Measurements from ENCODE around the gene LXN. TPM values are rescaled to one million over a fixed set of nuclear protein-coding genes. Genes with fewer than 3 reads are reported as not detected.
"Not testable (repeated sequence)": the region's sequence is repeated elsewhere in the genome, so short reads cannot be mapped to it uniquely, and the experiment has no call there.

The LXN gene
- total RNA-seq, 2 experiments from 2014 or later = 12.5 to 13.9 TPM

GRCh38 chr3:158702815-158703481, 30.5 kb upstream of the LXN start:
- intact Hi-C loops (cut with DNase I, micrococcal nuclease) = no loop called here
- no peak overlapping the region for H3K27ac Mint-ChIP-seq
- peaks cover 2% of the 10 kb centered on the region for H3K4me1 Mint-ChIP-seq
- H3K27me3 Mint-ChIP-seq = no peaks in the 10 kb centered on the region
- H3K36me3 Mint-ChIP-seq (ENCODE audit: low read depth) = peaks cover 44% of the 10 kb centered on the region
- no peak for ATAC-seq
- H3K4me3 Mint-ChIP-seq = no peak overlapping the region
- ChIA-PET POLR2A (no interaction called here), CTCF (interaction anchor here (0.6 to 2.6 kb wide), 4 partner anchors 8 to 24 kb away, joined by 3 to 10 read pairs (median 4); no protein-coding TSS in a partner anchor)
- no peaks in the 10 kb centered on the region for H3K9me3 Mint-ChIP-seq (ENCODE audit: low read depth)
- no peak for DNase-seq

- ChIA-PET CTCF (interaction anchor here (0.7 to 1.2 kb wide), 4 partner anchors 12 to 57 kb away, joined by 3 to 4 read pairs (median 4); partner anchors contain the start of gene GFM1), POLR2A (interaction anchor here (0.6 kb wide), 1 partner anchor 10 kb away, joined by 3 read pairs; no protein-coding TSS in a partner anchor)
- Mint-ChIP-seq H3K27ac (no peak overlapping the region), H3K36me3 (ENCODE audit: low read depth) (peaks cover 33% of the 10 kb centered on the region), H3K27me3 (no peaks in the 10 kb centered on the region), H3K4me3 (no peak overlapping the region), H3K4me1 (peaks cover 2% of the 10 kb centered on the region), H3K9me3 (ENCODE audit: low read depth) (no peaks in the 10 kb centered on the region)
- no peak for ATAC-seq
- DNase-seq = no peak
- intact Hi-C loops (cut with DNase I, micrococcal nuclease) = no loop called here
Measured at GRCh38 chr3:158701420-158702065, 29.1 kb upstream of the LXN start.

GRCh38 chr3:158700559-158700958, 28.1 kb upstream of the LXN start:
- no peak overlapping the region for H3K27ac Mint-ChIP-seq
- ATAC-seq (no peak), DNase-seq (no peak)
- no peaks in the 10 kb centered on the region for H3K9me3 Mint-ChIP-seq (ENCODE audit: low read depth)
- H3K36me3 Mint-ChIP-seq (ENCODE audit: low read depth) = peaks cover 31% of the 10 kb centered on the region
- ChIA-PET POLR2A (no interaction called here), CTCF (interaction anchor here (0.8 to 1.2 kb wide), 2 partner anchors 11 to 27 kb away, joined by 3 to 6 read pairs; no protein-coding TSS in a partner anchor)
- H3K27me3 Mint-ChIP-seq = no peaks in the 10 kb centered on the region
- H3K4me1 Mint-ChIP-seq = peaks cover 2% of the 10 kb centered on the region
- intact Hi-C loops (cut with DNase I, micrococcal nuclease) = no loop called here
- no peak overlapping the region for H3K4me3 Mint-ChIP-seq

DNA sequence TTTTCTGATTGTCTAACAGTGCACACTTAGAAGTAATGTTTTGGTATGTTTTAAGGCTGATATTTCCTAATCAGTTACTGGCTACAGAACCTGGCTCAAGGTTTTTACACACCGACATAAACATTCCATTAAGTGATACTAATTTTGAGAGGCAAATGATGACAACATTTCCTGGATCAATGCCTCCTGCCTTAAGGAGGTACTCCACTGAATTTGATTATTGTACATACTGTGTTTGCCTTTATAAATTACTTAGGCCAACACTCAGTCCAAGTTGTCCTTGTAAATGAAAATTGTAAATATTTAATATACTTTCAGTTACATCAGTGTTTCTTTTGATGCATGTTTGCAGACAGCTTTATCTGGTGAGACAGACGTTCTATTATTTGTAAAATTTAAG, 24.2 kb upstream of the LXN start:
- Mint-ChIP-seq H3K4me1 (no peaks in the 10 kb centered on the region), H3K36me3 (ENCODE audit: low read depth) (peaks cover 38% of the 10 kb centered on the region), H3K27ac (no peak overlapping the region), H3K27me3 (no peaks in the 10 kb centered on the region), H3K4me3 (no peak overlapping the region), H3K9me3 (ENCODE audit: low read depth) (peaks cover 2% of the 10 kb centered on the region)
- DNase-seq (no peak), ATAC-seq (no peak)
- intact Hi-C loops (cut with DNase I, micrococcal nuclease) = no loop called here
- POLR2A ChIA-PET = no interaction called here
- CTCF ChIA-PET = interaction anchor here (0.8 to 1.5 kb wide), 5 partner anchors 11 to 37 kb away, joined by 3 read pairs; partner anchors contain the start of gene LXN

DNA sequence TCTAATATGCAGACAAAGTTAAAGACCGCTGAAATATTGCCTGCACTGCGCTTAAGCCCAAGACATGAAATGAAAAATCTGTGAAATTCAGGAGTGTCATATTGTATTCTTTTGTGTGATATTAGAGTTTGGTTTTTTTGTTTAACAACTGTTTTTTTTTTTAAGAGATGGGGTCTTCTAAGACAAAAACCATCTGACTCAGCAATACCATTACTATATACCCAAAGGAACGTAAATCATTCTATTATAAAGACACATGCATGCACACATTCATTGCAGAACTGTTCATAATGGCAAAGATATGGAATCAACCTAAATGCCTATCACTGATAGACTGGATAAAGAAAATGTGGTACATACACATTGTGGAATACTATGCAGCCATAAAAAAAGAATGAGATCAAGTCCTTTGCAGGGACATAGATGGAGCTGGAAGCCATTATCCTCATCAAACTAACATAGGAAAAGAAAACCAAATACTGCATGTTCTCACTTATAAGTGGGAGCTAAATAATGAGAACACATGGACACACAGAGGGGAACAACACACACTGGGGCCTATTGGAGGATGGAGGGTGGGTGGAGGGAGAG, 21.5 kb upstream of the LXN start:
- H3K4me3 Mint-ChIP-seq; H3K9me3 Mint-ChIP-seq (ENCODE audit: low read depth); ATAC-seq; H3K4me1 Mint-ChIP-seq; H3K27me3 Mint-ChIP-seq; DNase-seq; POLR2A ChIA-PET; H3K27ac Mint-ChIP-seq; intact Hi-C loops (cut with DNase I, micrococcal nuclease): not testable (repeated sequence)
- H3K36me3 Mint-ChIP-seq (ENCODE audit: low read depth) = peaks cover 49% of the 10 kb centered on the region
- CTCF ChIA-PET = interaction anchor here (0.8 to 1.1 kb wide), 2 partner anchors 10 to 34 kb away, joined by 3 to 4 read pairs; no protein-coding TSS in a partner anchor

DNA sequence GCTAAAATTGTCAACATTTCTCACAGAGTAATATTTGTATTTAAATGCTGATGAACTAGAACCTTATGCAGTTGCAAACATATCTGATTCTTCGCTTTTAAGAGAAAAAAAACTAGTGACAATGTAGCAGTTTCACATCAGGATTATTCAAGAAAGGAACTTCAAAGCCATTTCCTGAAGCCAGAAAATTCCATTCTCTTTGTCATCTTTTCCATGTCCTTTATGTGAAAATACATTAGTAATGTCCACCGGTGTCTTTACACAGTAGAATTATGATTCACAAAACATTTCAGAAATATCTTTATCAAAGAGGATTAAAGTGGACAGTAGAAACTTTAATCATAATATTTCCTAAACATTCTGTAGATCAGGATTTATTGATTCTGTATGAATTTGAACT, 12.7 kb upstream of the LXN start:
- Mint-ChIP-seq H3K4me3 (no peak overlapping the region), H3K4me1 (peaks cover 3% of the 10 kb centered on the region), H3K9me3 (ENCODE audit: low read depth) (no peaks in the 10 kb centered on the region), H3K27ac (no peak overlapping the region), H3K36me3 (ENCODE audit: low read depth) (peaks cover 22% of the 10 kb centered on the region), H3K27me3 (no peaks in the 10 kb centered on the region)
- DNase-seq (no peak), ATAC-seq (no peak)
- ChIA-PET POLR2A (no interaction called here), CTCF (no interaction called here)
- intact Hi-C loops (cut with DNase I, micrococcal nuclease) = no loop called here

DNA sequence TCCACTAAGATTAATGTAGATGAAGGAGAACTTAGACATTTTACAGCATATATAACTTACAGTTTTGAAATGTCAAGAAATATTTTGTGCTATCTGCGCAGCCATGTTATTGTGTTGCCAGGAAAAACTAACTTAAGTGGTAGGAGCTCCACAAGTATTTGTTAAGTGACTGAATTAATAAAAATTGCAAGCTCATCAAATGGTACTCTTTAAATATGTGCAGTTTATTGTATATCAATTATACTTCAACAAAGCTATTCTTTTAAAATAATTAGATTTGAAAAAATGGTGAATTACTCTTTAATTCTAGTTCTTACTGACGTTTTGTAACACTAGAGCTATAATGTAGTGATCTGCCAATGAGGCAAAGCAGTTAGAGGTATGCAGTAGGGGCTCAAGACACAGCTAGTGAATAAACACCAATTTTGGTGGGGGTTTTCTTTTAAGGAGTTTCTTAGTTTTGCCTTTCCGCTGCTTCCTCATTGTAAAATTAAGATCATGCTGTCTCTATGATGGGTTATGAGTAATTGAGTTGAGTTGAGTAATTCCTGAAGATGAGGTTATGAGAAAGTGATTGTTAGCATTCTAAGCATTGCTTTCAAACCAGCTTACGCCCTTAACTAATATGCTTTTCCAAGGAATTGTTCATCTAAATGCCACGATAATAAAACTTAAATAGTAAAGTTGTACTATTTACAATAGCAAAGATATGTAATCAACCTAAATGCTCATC, 10.9 kb upstream of the LXN start:
- H3K36me3 Mint-ChIP-seq (ENCODE audit: low read depth) = peaks cover 18% of the 10 kb centered on the region

DNA sequence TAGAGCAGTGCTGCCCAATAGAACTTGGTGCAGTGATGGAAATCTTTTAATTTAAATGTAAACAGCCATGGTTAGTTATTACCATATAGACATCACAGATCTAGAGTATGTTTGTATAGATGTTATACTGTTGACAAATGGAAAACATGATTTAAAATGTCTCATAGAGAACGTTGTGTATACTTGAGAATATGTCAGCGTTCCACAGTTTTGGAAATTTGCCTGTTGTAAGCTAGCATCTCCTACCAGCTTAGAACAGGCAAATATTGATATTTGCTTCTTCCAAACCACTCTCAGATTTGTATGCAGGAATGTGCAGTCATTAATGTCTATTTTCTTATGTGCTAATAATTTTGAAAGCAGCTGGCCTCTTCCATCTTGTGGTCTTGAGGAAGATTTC, 8.4 kb upstream of the LXN start:
- ChIA-PET POLR2A (no interaction called here), CTCF (interaction anchor here (2.4 kb wide), 1 partner anchor 21 kb away, joined by 14 read pairs; no protein-coding TSS in a partner anchor)
- intact Hi-C loops (cut with DNase I, micrococcal nuclease) = no loop called here
- peaks cover 23% of the 10 kb centered on the region for H3K36me3 Mint-ChIP-seq (ENCODE audit: low read depth)
- H3K27ac Mint-ChIP-seq = no peak overlapping the region
- H3K4me3 Mint-ChIP-seq = no peak overlapping the region
- DNase-seq (no peak), ATAC-seq (no peak)
- peaks cover 3% of the 10 kb centered on the region for H3K4me1 Mint-ChIP-seq
- no peaks in the 10 kb centered on the region for H3K9me3 Mint-ChIP-seq (ENCODE audit: low read depth)
- H3K27me3 Mint-ChIP-seq = no peaks in the 10 kb centered on the region

More for the DNA sequence above, 10.9 kb upstream of the LXN start:
- H3K4me1 Mint-ChIP-seq = peaks cover 3% of the 10 kb centered on the region
- intact Hi-C loops (cut with DNase I, micrococcal nuclease) = no loop called here
- H3K27ac Mint-ChIP-seq = no peak overlapping the region
- H3K27me3 Mint-ChIP-seq = no peaks in the 10 kb centered on the region
- ChIA-PET CTCF (interaction anchor here (1.0 to 1.3 kb wide), 3 partner anchors 11 to 39 kb away, joined by 4 to 6 read pairs (median 5); partner anchors contain the start of genes GFM1 and LXN), POLR2A (no interaction called here)
- H3K9me3 Mint-ChIP-seq (ENCODE audit: low read depth) = no peaks in the 10 kb centered on the region
- DNase-seq (no peak), ATAC-seq (peak; percentile 60)
- H3K4me3 Mint-ChIP-seq = no peak overlapping the region

- H3K4me1 Mint-ChIP-seq = peaks cover 3% of the 10 kb centered on the region
- H3K27ac Mint-ChIP-seq = no peak overlapping the region
- H3K36me3 Mint-ChIP-seq (ENCODE audit: low read depth) = peaks cover 20% of the 10 kb centered on the region
- H3K9me3 Mint-ChIP-seq (ENCODE audit: low read depth) = no peaks in the 10 kb centered on the region
- DNase-seq (no peak), ATAC-seq (no peak)
- ChIA-PET CTCF (interaction anchor here (0.6 to 2.4 kb wide), 6 partner anchors 17 to 1529 kb away, joined by 3 to 14 read pairs (median 3); no protein-coding TSS in a partner anchor), POLR2A (no interaction called here)
- H3K4me3 Mint-ChIP-seq = no peak overlapping the region
- intact Hi-C loops (cut with DNase I, micrococcal nuclease) = no loop called here
- H3K27me3 Mint-ChIP-seq = no peaks in the 10 kb centered on the region
Measured at GRCh38 chr3:158679547-158680000, 7.1 kb upstream of the LXN start.

DNA sequence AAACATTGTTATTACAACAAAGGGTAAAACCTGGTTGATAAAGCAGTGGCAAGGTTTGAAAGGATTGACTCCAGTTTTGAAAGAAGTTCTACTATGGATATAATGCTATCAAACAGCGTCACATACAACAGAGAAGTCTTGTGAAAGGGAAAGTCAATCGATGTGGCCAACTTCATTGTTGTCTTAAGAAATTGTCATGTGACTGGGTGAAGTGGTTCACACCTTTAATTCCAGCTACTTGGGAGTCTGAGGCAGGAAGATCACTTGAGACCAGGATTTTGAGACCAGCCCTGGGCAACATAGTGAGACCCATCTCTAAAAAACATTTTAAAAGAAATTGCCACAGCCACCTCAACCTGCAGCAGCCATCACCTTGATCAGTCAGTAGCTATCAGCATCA, 6.2 kb upstream of the LXN start:
- ChIA-PET CTCF (interaction anchor here (1.1 to 2.4 kb wide), 3 partner anchors 19 to 117 kb away, joined by 3 to 14 read pairs (median 3); no protein-coding TSS in a partner anchor), POLR2A (no interaction called here)
- Mint-ChIP-seq H3K27ac (no peak overlapping the region), H3K4me3 (no peak overlapping the region), H3K36me3 (ENCODE audit: low read depth) (peaks cover 19% of the 10 kb centered on the region), H3K27me3 (no peaks in the 10 kb centered on the region), H3K4me1 (peaks cover 3% of the 10 kb centered on the region), H3K9me3 (ENCODE audit: low read depth) (no peaks in the 10 kb centered on the region)
- ATAC-seq (no peak), DNase-seq (no peak)
- intact Hi-C loops (cut with DNase I, micrococcal nuclease) = no loop called here

GRCh38 chr3:158671821-158672214, 630 bp downstream of the LXN start:
- ATAC-seq (peak; percentile 0), DNase-seq (no peak)
- Mint-ChIP-seq H3K27me3 (no peaks in the 10 kb centered on the region), H3K27ac (peak overlapping the region; percentile 91), H3K36me3 (ENCODE audit: low read depth) (peaks cover 27% of the 10 kb centered on the region), H3K9me3 (ENCODE audit: low read depth) (no peaks in the 10 kb centered on the region), H3K4me1 (peaks cover 18% of the 10 kb centered on the region), H3K4me3 (peak overlapping the region; percentile 85)
- ChIA-PET POLR2A (interaction anchor here (1.0 kb wide), 1 partner anchor 12 kb away, joined by 3 read pairs; no protein-coding TSS in a partner anchor), CTCF (interaction anchor here (0.6 to 5.4 kb wide), 11 partner anchors 9 to 139 kb away, joined by 3 to 33 read pairs (median 3); partner anchors contain the start of gene GFM1)
- intact Hi-C loops (cut with DNase I, micrococcal nuclease) = loop anchor here (1.0 to 5.0 kb wide), 6 partner anchors 13 to 130 kb away; partner anchors contain the start of genes GFM1 (in 2 of the 2) and MFSD1 (in 1 of the 2)

Data from activated CD4-positive, alpha-beta T cell treated with anti-CD3 and anti-CD28 coated beads for 36 hours (primary cell).